ENCODE data around the gene RASL10B.

DNA sequence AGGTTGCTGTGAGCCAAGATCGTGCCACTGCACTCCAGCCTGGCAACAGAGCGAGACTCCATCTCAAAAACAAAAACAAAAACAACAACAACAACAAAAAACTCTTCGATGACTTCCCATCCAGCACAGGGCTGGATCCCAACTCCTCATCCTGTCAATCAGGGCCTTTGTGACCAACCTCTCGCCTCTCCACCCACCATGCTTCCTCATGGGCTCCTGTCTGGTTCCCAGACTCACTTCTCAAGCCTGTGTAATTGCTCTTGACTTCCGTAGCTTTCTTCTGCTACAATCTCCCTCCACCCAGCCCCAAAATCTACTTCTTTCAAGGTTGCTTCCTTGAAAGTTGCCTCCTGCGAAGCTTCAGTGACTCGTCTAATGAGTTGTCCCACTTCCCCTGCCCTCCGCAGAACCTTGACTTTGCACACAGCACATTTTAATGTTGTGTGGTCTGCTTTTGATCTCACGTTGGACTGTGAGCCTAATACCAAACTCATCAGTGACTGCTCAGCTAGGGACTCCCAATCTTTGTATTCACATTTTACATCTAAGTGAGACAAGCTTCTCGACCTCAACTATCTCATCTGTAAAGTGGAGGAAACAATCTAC is 936 bp upstream of the RASL10B start:
- TF ChIP-seq TAF1 (IDR thresholded peaks at IDR 0.05; ENCODE audit: low read depth, low read length) = no peak
- TF ChIP-seq POLR2AphosphoS5 (IDR thresholded peaks at IDR 0.05; ENCODE audit: low read depth, low read length) = no peak
- no peak for TF ChIP-seq SPI1 (IDR thresholded peaks at IDR 0.05; ENCODE audit: low read depth, low read length)
- no peak for TF ChIP-seq POLR2A (IDR thresholded peaks at IDR 0.05; ENCODE audit: low read depth, low read length)
- TF ChIP-seq PAX5 (IDR thresholded peaks at IDR 0.05; ENCODE audit: insufficient read depth, low read length, severe bottlenecking) = no peak
- no peak for TF ChIP-seq POU2F2 (IDR thresholded peaks at IDR 0.05; ENCODE audit: low read depth, low read length)
